ENCODE results near the gene GZMB. TPM values are rescaled to one million over a fixed set of nuclear protein-coding genes. Genes with fewer than 3 reads are reported as not detected.

GZMB gene
- total and polyA plus RNA-seq, 2 experiments from 2014 or later: not detected

GRCh38 chr14:24606297-24606696 is 27.7 kb downstream of the GZMB start:
- Histone ChIP-seq H3K4me2 (no peak overlapping the region), H2AFZ (no peak overlapping the region), H3K27me3 (no peaks in the 10 kb centered on the region), H3K79me2 (no peaks in the 10 kb centered on the region), H3K4me3 (no peak overlapping the region), H3K27ac (no peak overlapping the region), H3K9me2 (replicated peaks; ENCODE audit: insufficient read depth) (no peaks in the 10 kb centered on the region), H4K20me1 (ENCODE audit: insufficient read depth, poor library complexity, severe bottlenecking) (no peaks in the 10 kb centered on the region), H3K9me3 (ENCODE audit: low read depth) (no peaks in the 10 kb centered on the region), H3K4me1 (ENCODE audit: insufficient read depth) (no peaks in the 10 kb centered on the region), H3K36me3 (replicated peaks; ENCODE audit: insufficient read depth, low read depth) (no peaks in the 10 kb centered on the region)
- DNase-seq (ENCODE audit: low spot score): no peak
- TF ChIP-seq EZH2phosphoT487 (IDR thresholded peaks at IDR 0.05; ENCODE audit: low read depth, severe bottlenecking, unreplicated experiment) (no peak), EZH2 (IDR thresholded peaks at IDR 0.05; ENCODE audit: borderline replicate concordance) (no peak), CTCF (IDR thresholded peaks at IDR 0.05; ENCODE audit: poor library complexity) (no peak)
- WGBS (ENCODE audit: low lambda C conversion rate, missing lambda C conversion rate): 64% methylated on average over 3 of the region's 3 CpGs

- Histone ChIP-seq H3K9me3 (ENCODE audit: low read depth) (no peaks in the 10 kb centered on the region), H3K4me2 (no peak overlapping the region), H3K36me3 (replicated peaks; ENCODE audit: insufficient read depth, low read depth) (no peaks in the 10 kb centered on the region), H4K20me1 (ENCODE audit: insufficient read depth, poor library complexity, severe bottlenecking) (no peaks in the 10 kb centered on the region), H3K4me1 (ENCODE audit: insufficient read depth) (no peaks in the 10 kb centered on the region), H3K9me2 (replicated peaks; ENCODE audit: insufficient read depth) (no peaks in the 10 kb centered on the region), H3K4me3 (no peak overlapping the region), H3K27ac (no peak overlapping the region), H3K79me2 (no peaks in the 10 kb centered on the region), H2AFZ (no peak overlapping the region), H3K27me3 (no peaks in the 10 kb centered on the region)
- DNase-seq (ENCODE audit: low spot score): no peak
- 69% methylated on average over 3 of the region's 3 CpGs for WGBS (ENCODE audit: low lambda C conversion rate, missing lambda C conversion rate)
- TF ChIP-seq EZH2 (IDR thresholded peaks at IDR 0.05; ENCODE audit: borderline replicate concordance) (no peak), CTCF (IDR thresholded peaks at IDR 0.05; ENCODE audit: poor library complexity) (peak; percentile 18)
Measured at GRCh38 chr14:24605435-24606190, 28.4 kb downstream of the GZMB start.

- H4K20me1 ChIP-seq (ENCODE audit: insufficient read depth, poor library complexity, severe bottlenecking): no peaks in the 10 kb centered on the region
- H3K4me3 ChIP-seq: no peak overlapping the region
- no peaks in the 10 kb centered on the region for H3K4me1 ChIP-seq (ENCODE audit: insufficient read depth)
- no peaks in the 10 kb centered on the region for H3K9me2 ChIP-seq (replicated peaks; ENCODE audit: insufficient read depth)
- H3K79me2 ChIP-seq: no peaks in the 10 kb centered on the region
- no peak for TF ChIP-seq EZH2 (IDR thresholded peaks at IDR 0.05; ENCODE audit: borderline replicate concordance)
- no peak for TF ChIP-seq CTCF (IDR thresholded peaks at IDR 0.05; ENCODE audit: poor library complexity)
- TF ChIP-seq EZH2phosphoT487 (IDR thresholded peaks at IDR 0.05; ENCODE audit: low read depth, severe bottlenecking, unreplicated experiment): no peak
- H3K27ac ChIP-seq: no peak overlapping the region
- no peak overlapping the region for H3K4me2 ChIP-seq
- no peaks in the 10 kb centered on the region for H3K36me3 ChIP-seq (replicated peaks; ENCODE audit: insufficient read depth, low read depth)
- H3K27me3 ChIP-seq: no peaks in the 10 kb centered on the region
- no peaks in the 10 kb centered on the region for H3K9me3 ChIP-seq (ENCODE audit: low read depth)
- DNase-seq (ENCODE audit: low spot score): no peak
- H2AFZ ChIP-seq: no peak overlapping the region
Measured at GRCh38 chr14:24597403-24597802, 36.6 kb downstream of the GZMB start.

Data from hepatocyte (in vitro differentiated cells).